NB4 (cell line): ENCODE data around the gene ARVCF.

Source experiments
- MYC ChIP-seq: IDR thresholded peaks from 2 replicates; pipeline ENCODE4 v1.6.1; 2011; ENCODE audit warnings: low read depth, low read length
- TF ChIP-seq, protein P1 (sequence below): IDR thresholded peaks from one replicate; pipeline ENCODE4 v1.5.1; 2012; ENCODE audit warnings: low read depth, low read length

DNA sequence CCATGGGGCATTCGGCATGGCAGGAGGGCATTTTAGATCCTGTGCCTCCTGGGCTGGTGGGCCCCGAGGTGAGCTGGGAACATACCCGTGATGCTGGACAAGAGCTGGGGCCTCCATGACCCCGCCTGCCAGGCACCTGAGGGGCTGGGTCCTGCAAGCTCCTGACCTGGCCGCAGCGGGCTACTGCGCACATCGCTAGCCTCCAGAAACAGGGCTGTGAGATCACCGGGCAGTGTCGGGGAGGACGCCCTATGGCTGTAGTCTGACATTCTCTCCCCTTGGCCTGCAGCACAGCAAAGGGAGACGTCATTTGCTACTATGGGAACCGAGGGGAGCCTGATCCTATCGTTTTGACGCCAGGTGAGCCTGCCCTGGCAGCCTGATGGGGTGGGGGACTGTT is 39.0 kb upstream of the ARVCF start:
- TF ChIP-seq, protein P1, sequence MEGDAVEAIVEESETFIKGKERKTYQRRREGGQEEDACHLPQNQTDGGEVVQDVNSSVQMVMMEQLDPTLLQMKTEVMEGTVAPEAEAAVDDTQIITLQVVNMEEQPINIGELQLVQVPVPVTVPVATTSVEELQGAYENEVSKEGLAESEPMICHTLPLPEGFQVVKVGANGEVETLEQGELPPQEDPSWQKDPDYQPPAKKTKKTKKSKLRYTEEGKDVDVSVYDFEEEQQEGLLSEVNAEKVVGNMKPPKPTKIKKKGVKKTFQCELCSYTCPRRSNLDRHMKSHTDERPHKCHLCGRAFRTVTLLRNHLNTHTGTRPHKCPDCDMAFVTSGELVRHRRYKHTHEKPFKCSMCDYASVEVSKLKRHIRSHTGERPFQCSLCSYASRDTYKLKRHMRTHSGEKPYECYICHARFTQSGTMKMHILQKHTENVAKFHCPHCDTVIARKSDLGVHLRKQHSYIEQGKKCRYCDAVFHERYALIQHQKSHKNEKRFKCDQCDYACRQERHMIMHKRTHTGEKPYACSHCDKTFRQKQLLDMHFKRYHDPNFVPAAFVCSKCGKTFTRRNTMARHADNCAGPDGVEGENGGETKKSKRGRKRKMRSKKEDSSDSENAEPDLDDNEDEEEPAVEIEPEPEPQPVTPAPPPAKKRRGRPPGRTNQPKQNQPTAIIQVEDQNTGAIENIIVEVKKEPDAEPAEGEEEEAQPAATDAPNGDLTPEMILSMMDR: no peak
- no peak for TF ChIP-seq MYC
